Limb (tissue), 2 donors: Measurements from ENCODE around the gene NRG3.
A peak's percentile ranks its signal among the peaks of the same experiment; 100 is the strongest.
"Not testable (repeated sequence)": the region's sequence is repeated elsewhere in the genome, so short reads cannot be mapped to it uniquely, and the experiment has no call there.

Experiments used
- DNase-seq, 2 donors: peaks; one replicate each; pipeline ENCODE4 v3.0.0-alpha.2; 2016; ENCODE audit errors: extremely low spot score in 2 of 2

The NRG3 gene

DNA sequence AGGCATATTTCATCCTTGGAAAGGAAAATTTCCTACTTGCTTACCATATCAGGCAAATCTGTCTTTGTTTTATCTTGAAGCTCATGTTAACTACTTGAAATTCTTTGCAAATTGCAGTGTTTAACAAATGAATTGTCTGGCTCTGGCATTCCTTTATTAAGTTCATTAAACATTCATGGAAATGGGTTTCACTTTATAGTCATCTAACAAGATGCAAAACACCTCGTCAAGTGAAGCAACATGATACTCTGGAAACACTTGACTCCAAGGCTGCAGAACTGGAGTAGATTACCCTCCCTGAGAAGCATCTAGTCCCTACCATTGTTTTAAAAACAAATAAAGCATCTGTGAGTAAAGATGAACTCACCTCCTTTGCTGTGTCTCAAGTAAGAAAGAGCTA lies 1086.9 kb downstream of the NRG3 start:
- no peak for DNase-seq

GRCh38 chr10:82966130-82966529 lies 1091.1 kb downstream of the NRG3 start:
- no peak for DNase-seq

DNA sequence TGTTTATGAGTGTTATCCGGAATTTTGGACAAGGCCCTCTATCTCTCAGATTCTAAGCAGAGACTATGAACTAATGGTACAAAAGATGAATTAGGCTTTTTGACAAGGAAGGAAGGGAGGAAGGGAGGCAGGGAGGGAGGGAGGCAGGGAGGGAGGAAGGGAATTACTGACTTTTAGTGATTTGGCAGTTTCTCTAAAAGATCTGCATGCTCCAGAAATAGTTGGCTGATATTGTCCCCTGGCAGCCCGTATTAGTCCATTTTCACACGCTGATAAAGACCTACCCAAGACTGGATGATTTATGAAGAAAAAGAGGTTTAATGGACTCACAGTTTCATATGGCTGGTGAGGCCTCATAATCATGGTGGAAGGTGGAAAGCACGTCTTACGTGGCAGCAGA lies 1093.5 kb downstream of the NRG3 start:
- DNase-seq = no peak

DNA sequence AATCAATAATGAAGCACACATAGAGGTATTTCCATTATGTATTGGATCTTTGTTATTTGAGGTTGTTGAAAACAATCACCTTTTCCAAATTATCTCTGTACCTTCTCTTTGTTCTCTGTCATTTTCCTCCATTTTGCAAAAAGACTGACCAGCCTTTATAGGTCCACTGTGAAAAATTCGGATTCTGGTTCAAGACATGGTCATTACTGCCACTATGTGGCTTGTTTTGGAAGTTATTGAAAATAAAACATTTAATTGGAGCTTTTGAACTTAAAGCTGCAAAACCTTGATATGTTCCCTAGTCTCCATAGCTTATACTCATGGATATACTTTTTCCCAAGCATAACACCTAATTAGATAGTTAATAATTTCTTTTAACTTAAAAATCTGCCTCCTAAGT lies 1094.4 kb downstream of the NRG3 start:
- no peak for DNase-seq

DNA sequence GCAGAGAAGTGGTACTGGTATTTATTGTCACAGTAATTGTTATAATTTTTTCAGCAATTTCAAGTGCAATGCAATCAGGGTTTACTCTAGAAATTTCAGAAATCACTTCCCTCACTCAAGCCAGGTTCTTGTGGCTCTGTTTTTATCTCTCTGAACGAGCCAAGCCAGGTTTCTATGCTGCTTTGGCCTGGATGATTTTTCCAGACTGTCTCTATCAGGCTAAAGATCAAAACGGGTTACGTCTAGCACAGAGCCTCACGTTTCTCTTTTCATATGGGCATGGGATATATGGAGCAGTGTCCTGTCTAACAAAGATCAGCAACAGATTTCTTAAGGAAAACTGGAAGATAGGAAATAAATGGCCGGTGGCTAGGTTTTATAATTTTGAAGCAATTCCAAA lies 1105.3 kb downstream of the NRG3 start:
- DNase-seq = no peak

DNA sequence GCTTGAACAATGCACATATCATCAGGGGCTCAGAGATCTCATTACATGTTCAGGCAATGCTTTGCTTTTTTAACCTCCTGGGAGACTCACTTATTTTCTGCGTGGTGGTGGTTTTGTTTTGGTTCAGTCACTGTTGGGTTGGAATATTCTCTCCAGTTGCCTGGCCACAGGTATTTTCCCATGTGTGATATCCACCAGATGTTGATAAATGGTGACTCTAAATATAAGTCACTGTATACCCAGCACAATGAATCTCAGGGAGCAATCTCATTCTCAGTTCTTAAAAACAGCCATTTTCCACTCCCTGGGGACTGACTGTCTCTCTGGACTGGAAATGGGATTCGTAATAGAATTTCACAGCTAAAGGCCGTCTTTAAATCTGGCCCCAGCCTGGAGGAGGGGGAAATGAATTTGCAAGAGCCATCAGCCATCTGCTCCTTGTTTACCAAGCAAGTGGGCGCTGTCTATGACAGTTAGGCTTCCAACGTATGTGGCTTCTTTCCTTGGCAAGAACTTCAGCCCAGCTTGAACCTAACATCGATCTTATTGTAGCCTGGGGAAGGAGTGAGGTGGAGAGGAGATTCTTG lies 1106.2 kb downstream of the NRG3 start:
- DNase-seq = no peak

DNA sequence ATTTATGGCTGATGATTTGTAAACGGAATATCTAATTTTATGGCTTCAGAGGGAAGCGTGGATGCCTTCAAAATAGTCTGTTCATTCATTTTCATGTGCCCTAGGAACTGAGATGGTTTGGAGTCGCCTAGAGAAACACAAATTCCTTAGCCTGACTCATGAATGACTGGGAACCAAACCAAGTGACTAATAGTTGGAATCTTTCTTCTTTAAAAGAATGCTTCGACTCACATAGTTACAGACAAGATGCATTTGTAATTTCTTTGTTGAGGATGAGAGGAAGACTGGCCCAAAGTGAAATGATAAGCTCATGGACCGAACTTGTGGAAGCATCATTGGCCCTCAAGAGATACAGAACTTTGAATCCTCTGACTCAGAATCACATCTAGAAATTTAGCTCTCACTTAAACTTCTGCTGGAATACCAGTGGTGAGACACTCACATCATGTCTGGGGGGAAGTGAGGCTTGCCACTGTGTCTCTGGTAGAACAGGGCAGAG lies 1107.2 kb downstream of the NRG3 start:
- peak in 1 of 2 donors; percentile 28 for DNase-seq

GRCh38 chr10:82986216-82986615 lies 1111.2 kb downstream of the NRG3 start:
- no peak for DNase-seq

DNA sequence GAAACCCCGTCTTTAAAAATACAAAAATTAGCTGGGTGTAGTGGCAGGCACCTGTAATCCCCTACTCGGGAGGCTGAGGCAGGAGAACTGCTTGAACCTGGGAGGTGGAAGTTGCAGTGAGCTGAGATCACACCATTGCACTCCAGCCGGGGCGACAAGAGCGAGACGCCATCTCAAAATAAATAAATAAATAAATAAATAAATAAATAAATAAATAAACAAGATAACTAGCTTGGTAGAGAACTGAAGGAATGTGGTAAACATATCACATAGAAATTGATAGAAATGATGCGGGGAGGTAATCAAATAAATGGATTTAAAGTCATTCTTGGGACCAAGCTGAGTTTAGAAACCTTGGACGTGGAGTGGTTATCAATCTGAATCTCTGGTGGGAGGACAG lies 1131.5 kb downstream of the NRG3 start:
- not testable (repeated sequence) for DNase-seq

GRCh38 chr10:83007510-83007909 lies 1132.5 kb downstream of the NRG3 start:
- no peak for DNase-seq

DNA sequence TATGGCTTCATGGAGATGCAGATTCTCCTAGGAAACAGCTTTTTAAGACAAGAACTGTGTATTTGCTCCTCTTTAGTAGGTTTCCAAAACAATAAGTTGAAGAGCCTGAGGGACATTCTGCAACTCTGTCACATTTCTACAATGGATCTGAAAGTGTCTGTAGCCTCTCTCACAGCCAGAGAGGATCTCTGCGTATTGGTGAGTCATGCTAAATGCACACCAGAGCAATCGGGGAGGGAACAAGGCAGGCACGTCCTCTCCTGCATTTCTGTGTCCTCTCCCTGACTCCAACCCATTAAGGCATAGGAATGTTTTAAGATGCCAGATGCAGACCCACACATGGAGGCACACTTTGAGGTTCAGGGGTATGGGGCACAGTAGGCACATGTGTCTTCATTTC lies 1137.9 kb downstream of the NRG3 start:
- peak in 1 of 2 donors; percentile 7 for DNase-seq

DNA sequence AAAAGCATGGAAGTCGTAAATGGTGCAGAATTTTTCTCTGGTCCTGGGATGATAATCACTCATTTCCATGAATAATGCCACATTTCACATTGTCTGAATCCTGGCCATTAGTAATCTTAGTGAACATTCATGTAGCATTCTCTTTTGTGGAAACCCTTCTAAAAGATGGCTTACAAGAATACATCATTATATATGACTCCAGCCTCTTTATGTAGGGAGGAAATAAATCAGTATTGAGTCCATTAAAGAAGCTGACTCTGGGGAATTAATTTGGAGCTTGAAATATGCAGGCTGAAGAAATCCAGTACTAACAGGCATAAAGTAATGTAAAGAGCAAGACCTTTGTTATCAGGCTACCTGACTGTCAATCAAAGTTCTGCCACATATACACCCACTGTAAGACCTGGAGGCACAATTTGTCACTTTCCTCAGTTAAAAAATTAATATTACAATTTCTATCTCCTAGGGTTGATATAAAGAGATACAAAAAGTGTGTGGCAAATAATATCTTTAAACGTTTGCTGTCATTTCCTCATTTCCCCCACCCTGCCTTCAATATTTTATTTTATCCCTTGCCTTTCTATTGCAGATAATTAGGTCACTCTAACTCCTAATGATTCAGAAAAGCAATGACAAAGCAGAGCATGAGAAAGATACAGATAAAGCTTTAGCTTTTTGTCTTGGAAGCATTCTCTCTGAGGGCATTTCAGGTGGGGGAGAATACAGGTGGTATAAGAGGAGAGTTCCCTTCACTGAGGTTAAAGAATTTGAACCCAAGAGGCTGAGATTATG lies 1142.3 kb downstream of the NRG3 start:
- no peak for DNase-seq

GRCh38 chr10:83023662-83024061 lies 1148.7 kb downstream of the NRG3 start:
- DNase-seq = no peak
